H1 (cell line): ENCODE measurements around the gene NHP2. TPM values are rescaled to one million over a fixed set of nuclear protein-coding genes. Genes with fewer than 3 reads are reported as not detected.

ENCODE experiments used
- CTCF ChIA-PET: fragments of 300-600 bp; sonication (Branson Sonifier 250); formaldehyde crosslinking; loops from one replicate; lab custom pipeline; 2021; ENCODE audit not compliant: partially characterized antibody; lab: Charles Lee
- POLR2A ChIA-PET: fragments of 300-600 bp; sonication (Branson Sonifier 250); formaldehyde crosslinking; loops from one replicate; lab custom pipeline; 2021; ENCODE audit warnings: inconsistent platforms; ENCODE audit not compliant: partially characterized antibody; lab: Charles Lee
- DNase-seq, 2 experiments: peaks; one replicate each; pipeline versions ENCODE4 v3.0.0 to v3.0.0-alpha.2; 2010 to 2022; ENCODE audit warnings: low spot score in 2 of 2, low read depth in 1 of 2, mixed read lengths in 1 of 2
- FAIRE-seq: peaks from 2 replicates; lab custom pipeline; 2011; peaks lifted over from hg19 to GRCh38; lab: Jason Lieb, UNC
- H2AFZ ChIP-seq: 2 replicates; pipeline ENCODE4 v1.8.1; 2012; ENCODE audit warnings: low read length, inconsistent platforms
- H2AK5ac ChIP-seq: 2 replicates; pipeline ENCODE4 v1.6.1; 2013; ENCODE audit warnings: low read depth, low read length
- H2BK120ac ChIP-seq: replicated peaks from 2 replicates; pipeline ENCODE3; 2013; ENCODE audit warnings: low read depth, low read length, inconsistent platforms
- H2BK12ac ChIP-seq: 2 replicates; pipeline ENCODE4 v1.6.1; 2013; ENCODE audit warnings: low read depth, low read length
- H2BK15ac ChIP-seq: 2 replicates; pipeline ENCODE4 v1.6.1; 2013; ENCODE audit warnings: low read length
- H2BK20ac ChIP-seq: 2 replicates; pipeline ENCODE4 v1.6.1; 2013; ENCODE audit warnings: low read length
- H2BK5ac ChIP-seq: 2 replicates; pipeline ENCODE4 v1.6.1; 2013; ENCODE audit warnings: low read depth, low read length
- H3K14ac ChIP-seq: 2 replicates; pipeline ENCODE4 v1.6.1; 2013; ENCODE audit warnings: inconsistent platforms; ENCODE audit not compliant: insufficient read length
- H3K18ac ChIP-seq: 2 replicates; pipeline ENCODE4 v1.6.1; 2013; ENCODE audit warnings: low read length; ENCODE audit errors: extremely low read depth
- H3K23ac ChIP-seq: 2 replicates; pipeline ENCODE4 v1.6.1; 2013; ENCODE audit warnings: inconsistent platforms; ENCODE audit not compliant: insufficient read length
- H3K23me2 ChIP-seq: 2 replicates; pipeline ENCODE4 v1.6.1; 2013; ENCODE audit warnings: low read depth, low read length
- H3K27ac ChIP-seq: 2 replicates; pipeline ENCODE4 v1.6.1; 2011; ENCODE audit warnings: low read depth, low read length, inconsistent platforms
- H3K27me3 ChIP-seq, 4 experiments: replicated peaks in 1 of 4; 1 replicate in 1 of 4; 2 replicates in 3 of 4; pipeline versions ENCODE4 v1.6.1 to v1.8.1; 2011 to 2013; ENCODE audit warnings: low read length in 3 of 4, mild to moderate bottlenecking in 3 of 4, inconsistent platforms in 2 of 4, mixed read lengths in 2 of 4, moderate library complexity in 1 of 4; ENCODE audit not compliant: control insufficient read depth in 3 of 4, insufficient read depth in 3 of 4; ENCODE audit errors: extremely low read depth in 1 of 4
- H3K36me3 ChIP-seq, 4 experiments: 2 replicates each; pipeline versions ENCODE4 v1.6.1 to v1.8.1; 2011 to 2013; ENCODE audit warnings: mild to moderate bottlenecking in 4 of 4, low read length in 3 of 4, moderate library complexity in 2 of 4, control low read depth in 1 of 4, inconsistent platforms in 1 of 4; ENCODE audit not compliant: insufficient read depth in 4 of 4, control insufficient read depth in 2 of 4
- H3K4ac ChIP-seq: replicated peaks from 2 replicates; pipeline ENCODE3; 2013; ENCODE audit warnings: low read length, low read depth, mixed read lengths, inconsistent platforms; ENCODE audit not compliant: insufficient read length
- H3K4me1 ChIP-seq, 4 experiments: replicated peaks in 1 of 4; 1 replicate in 1 of 4; 2 replicates in 3 of 4; pipeline versions ENCODE4 v1.6.1 to v1.8.1; 2011 to 2013; ENCODE audit warnings: low read length in 3 of 4, inconsistent platforms in 2 of 4, mixed read lengths in 1 of 4; ENCODE audit not compliant: insufficient read depth in 4 of 4, control insufficient read depth in 3 of 4
- H3K4me2 ChIP-seq, 2 experiments: 2 replicates each; pipeline versions ENCODE4 v1.6.1 to v1.8.1; 2011 to 2013; ENCODE audit warnings: low read depth in 2 of 2, low read length in 2 of 2, control low read depth in 1 of 2, inconsistent platforms in 1 of 2, mild to moderate bottlenecking in 1 of 2; ENCODE audit not compliant: insufficient read depth in 1 of 2
- H3K4me3 ChIP-seq, 4 experiments: fragments of 200-600, 300-600 bp in 1 of 4; sonication (generic), shearing (Covaris generic), sonication (Bioruptor Twin) in 1 of 4; 2 replicates each; pipeline versions ENCODE4 v1.5.1 to v1.8.1; 2011 to 2016; ENCODE audit warnings: low read length in 4 of 4, low read depth in 3 of 4, control low read depth in 2 of 4, inconsistent platforms in 2 of 4, mild to moderate bottlenecking in 2 of 4, mixed read lengths in 1 of 4, moderate library complexity in 1 of 4; ENCODE audit not compliant: insufficient read depth in 2 of 4; ENCODE audit errors: extremely low read depth in 1 of 4
- H3K56ac ChIP-seq: replicated peaks from 2 replicates; pipeline ENCODE3; 2013; ENCODE audit warnings: low read depth, mild to moderate bottlenecking, mixed read lengths, low read length, inconsistent platforms; ENCODE audit not compliant: insufficient read length
- H3K79me1 ChIP-seq: 2 replicates; pipeline ENCODE4 v1.6.1; 2013; ENCODE audit warnings: low read depth, low read length, control low read depth
- H3K79me2 ChIP-seq, 2 experiments: 2 replicates each; pipeline versions ENCODE4 v1.6.1 to v1.8.1; 2012 to 2013; ENCODE audit warnings: low read length in 2 of 2, mild to moderate bottlenecking in 2 of 2, inconsistent platforms in 1 of 2; ENCODE audit not compliant: insufficient read depth in 2 of 2, control insufficient read depth in 1 of 2
- H3K9ac ChIP-seq, 4 experiments: replicated peaks in 1 of 4; 1 replicate in 1 of 4; 2 replicates in 3 of 4; pipeline versions ENCODE4 v1.6.1 to v1.8.1; 2011 to 2013; ENCODE audit warnings: low read depth in 3 of 4, low read length in 3 of 4, control low read depth in 2 of 4, mild to moderate bottlenecking in 2 of 4, moderate library complexity in 2 of 4, inconsistent platforms in 1 of 4; ENCODE audit errors: extremely low read depth in 1 of 4
- H3K9me3 ChIP-seq, 2 experiments: 2 replicates each; pipeline versions ENCODE4 v1.6.1 to v1.8.1; 2012 to 2013; ENCODE audit warnings: mild to moderate bottlenecking in 2 of 2, moderate library complexity in 2 of 2, control low read depth in 1 of 2, inconsistent platforms in 1 of 2, low read depth in 1 of 2, low read length in 1 of 2, mixed read lengths in 1 of 2; ENCODE audit not compliant: insufficient read depth in 2 of 2
- H4K20me1 ChIP-seq, 2 experiments: replicated peaks in 1 of 2; 2 replicates each; pipeline versions ENCODE3 to v1.8.1; 2011 to 2013; ENCODE audit warnings: inconsistent platforms in 2 of 2, low read length in 2 of 2, mild to moderate bottlenecking in 1 of 2; ENCODE audit not compliant: insufficient read depth in 2 of 2, control insufficient read depth in 1 of 2
- H4K5ac ChIP-seq: 2 replicates; pipeline ENCODE4 v1.6.1; 2013; ENCODE audit warnings: low read length, low read depth, mixed read lengths, inconsistent platforms; ENCODE audit not compliant: insufficient read length
- H4K8ac ChIP-seq: 2 replicates; pipeline ENCODE4 v1.8.0; 2013; ENCODE audit warnings: mild to moderate bottlenecking, moderate library complexity, low read length, inconsistent platforms; ENCODE audit not compliant: insufficient read depth; ENCODE audit errors: extremely low read depth
- H4K91ac ChIP-seq: replicated peaks from 2 replicates; pipeline ENCODE3; 2013; ENCODE audit warnings: low read length, mixed read lengths, inconsistent platforms; ENCODE audit not compliant: insufficient read length
- ATF3 ChIP-seq: IDR thresholded peaks from 2 replicates; pipeline ENCODE4 v1.6.1; 2011; ENCODE audit warnings: low read depth, mild to moderate bottlenecking, low read length; ENCODE audit not compliant: insufficient read depth
- BRCA1 ChIP-seq: IDR thresholded peaks from 2 replicates; pipeline ENCODE4 v1.6.1; 2012; ENCODE audit warnings: low read depth, low read length, improper control_type of control experiment
- TBP ChIP-seq: IDR thresholded peaks from 2 replicates; pipeline ENCODE4 v1.6.1; 2011; ENCODE audit warnings: low read depth, low read length, improper control_type of control experiment
- polyA plus RNA-seq, 7 experiments: library from polyadenylated mRNA; depleted of rRNA in 3 of 7; stranded (reverse) in 5 of 7; unstranded in 2 of 7; fragments of >200 nt in 5 of 7; fragments of 200-250 nt in 2 of 7; gene quantifications; 1 replicate in 5 of 7; 2 replicates in 1 of 7; 4 replicates in 1 of 7; pipeline versions ENCODE4 v1.2.1 to v1.2.3, GENCODE V29; 2011 to 2013; ENCODE audit warnings: missing spikeins in 2 of 7, mixed read lengths in 2 of 7
- total RNA-seq: library from RNA; stranded (reverse); fragmentation: NEBNext Ultra II Directional; extraction: Animal tissue kit (Norgen Biotek cat#: 25700); gene quantifications from 2 replicates; pipeline ENCODE4 v1.2.1, GENCODE V29; 2021

Gene NHP2
- total and polyA plus RNA-seq, 2 of the 8 experiments (the other 6 are each of a cell fraction or from before 2014, with no cell fraction given), result 241 to 263 TPM

- no peak for FAIRE-seq
- Histone ChIP-seq H2BK15ac (0 out of 2 replicates have a peak overlapping the region, but pooled peaks have one; percentile 84), H2BK5ac (0 out of 2 replicates have a peak overlapping the region, but pooled peaks have one; percentile 29), H3K23me2 (peaks cover 4% of the 10 kb centered on the region; the same call in 1 of the 2 replicates), H3K27me3 (no peaks in the 10 kb centered on the region), H4K20me1 (no peaks in the 10 kb centered on the region), H2AFZ (no peak overlapping the region), H4K5ac (no peak overlapping the region), H3K4me1 (0 out of 7 replicates have a peak, but pooled peaks cover 0 to 7% (median 1%) of the 10 kb centered on the region in 4 experiments), H3K79me1 (no peaks in the 10 kb centered on the region), H3K56ac (no peak overlapping the region), H3K9me3 (no peaks in the 10 kb centered on the region), H3K18ac (no peak overlapping the region), H3K14ac (no peak overlapping the region), H3K27ac (no peak overlapping the region), H3K4me2 (no peak overlapping the region), H3K79me2 (peaks cover 0 to 8% of the 10 kb centered on the region in 2 experiments; a peak in 2 of 4 replicates), H4K8ac (no peak overlapping the region), H3K9ac (no peak overlapping the region), H2BK12ac (no peak overlapping the region), H3K4ac (no peak overlapping the region), H2BK20ac (no peak overlapping the region; the same call in 1 of the 2 replicates), H2AK5ac (peak overlapping the region; percentile 54; the same call in 1 of the 2 replicates), H2BK120ac (peak overlapping the region; percentile 26), H4K91ac (peak overlapping the region; percentile 66), H3K4me3 (no peak overlapping the region), H3K36me3 (no peaks in the 10 kb centered on the region), H3K23ac (no peak overlapping the region)
- POLR2A ChIA-PET, result interaction anchor here (27.9 kb wide), 1 partner anchor 25 kb away, joined by 1250 read pairs; the partner anchor contains the start of genes NHP2 and RMND5B
- CTCF ChIA-PET, result interaction anchor here (2.1 to 8.7 kb wide), 5 partner anchors 13 to 40 kb away, joined by 6 to 83 read pairs (median 10); no protein-coding TSS in a partner anchor
- no peak for TF ChIP-seq BRCA1
- TF ChIP-seq TBP, result no peak
- TF ChIP-seq ATF3, result no peak
- no peak for DNase-seq
Observed at GRCh38 chr5:178108966-178109365, 44.7 kb downstream of the NHP2 start.
